Fibroblast of lung (primary cell): ENCODE measurements around the gene WDR5B.

Experiments used
- EZH2 ChIP-seq: IDR thresholded peaks from 2 replicates; pipeline ENCODE4 v1.5.1; 2012; ENCODE audit warnings: low read length, control low read depth, mild to moderate bottlenecking; ENCODE audit errors: missing control alignments
- TF ChIP-seq, protein P1 (sequence below), 2 donors: IDR thresholded peaks in 1 of 2; conservative IDR thresholded peaks in 1 of 2; 1 replicate in 1 of 2; 2 replicates in 1 of 2; pipeline ENCODE4 v1.5.1; 2011 to 2012; ENCODE audit warnings: low read length in 2 of 2, control low read depth in 1 of 2, inconsistent platforms in 1 of 2, low read depth in 1 of 2, mild to moderate bottlenecking in 1 of 2

DNA sequence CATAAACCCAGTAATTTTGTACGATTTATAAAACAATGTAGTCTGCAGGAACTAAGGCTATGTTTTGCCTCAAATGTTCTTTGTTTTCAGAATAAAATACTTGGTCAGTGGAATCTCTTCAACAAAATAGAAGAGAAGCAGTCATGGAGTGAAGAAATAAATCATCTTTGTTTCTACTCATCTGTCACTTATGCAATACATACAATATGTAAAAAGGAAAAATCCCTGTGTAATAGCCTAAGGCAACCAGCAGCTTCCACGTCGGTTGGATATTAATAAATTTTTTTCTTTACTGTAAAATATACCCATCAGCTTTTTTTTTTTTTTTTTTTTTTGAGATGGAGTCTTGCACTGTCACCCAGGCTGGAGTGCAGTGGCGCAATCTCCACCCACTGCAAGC is 5.2 kb upstream of the WDR5B start:
- TF ChIP-seq, protein P1, sequence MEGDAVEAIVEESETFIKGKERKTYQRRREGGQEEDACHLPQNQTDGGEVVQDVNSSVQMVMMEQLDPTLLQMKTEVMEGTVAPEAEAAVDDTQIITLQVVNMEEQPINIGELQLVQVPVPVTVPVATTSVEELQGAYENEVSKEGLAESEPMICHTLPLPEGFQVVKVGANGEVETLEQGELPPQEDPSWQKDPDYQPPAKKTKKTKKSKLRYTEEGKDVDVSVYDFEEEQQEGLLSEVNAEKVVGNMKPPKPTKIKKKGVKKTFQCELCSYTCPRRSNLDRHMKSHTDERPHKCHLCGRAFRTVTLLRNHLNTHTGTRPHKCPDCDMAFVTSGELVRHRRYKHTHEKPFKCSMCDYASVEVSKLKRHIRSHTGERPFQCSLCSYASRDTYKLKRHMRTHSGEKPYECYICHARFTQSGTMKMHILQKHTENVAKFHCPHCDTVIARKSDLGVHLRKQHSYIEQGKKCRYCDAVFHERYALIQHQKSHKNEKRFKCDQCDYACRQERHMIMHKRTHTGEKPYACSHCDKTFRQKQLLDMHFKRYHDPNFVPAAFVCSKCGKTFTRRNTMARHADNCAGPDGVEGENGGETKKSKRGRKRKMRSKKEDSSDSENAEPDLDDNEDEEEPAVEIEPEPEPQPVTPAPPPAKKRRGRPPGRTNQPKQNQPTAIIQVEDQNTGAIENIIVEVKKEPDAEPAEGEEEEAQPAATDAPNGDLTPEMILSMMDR (conservative IDR thresholded peaks at IDR 0.05 in 1 of 2, IDR thresholded peaks at IDR 0.05 in 1 of 2; ENCODE audit: low read depth in 1 of 2, low read length in 2 of 2): no peak
- TF ChIP-seq EZH2: no peak
